PFSK-1 (cell line): Measurements from ENCODE around the gene ZNF530.

ENCODE experiments used
- FOXP2 ChIP-seq: optimal IDR thresholded peaks from 2 replicates; pipeline ENCODE3; 2011; ENCODE audit warnings: borderline replicate concordance, control low read depth, inconsistent platforms; ENCODE audit not compliant: insufficient read depth; ENCODE audit errors: extremely low read length, extremely low read depth
- POLR2AphosphoS5 ChIP-seq: IDR thresholded peaks from 2 replicates; pipeline ENCODE4 v1.6.1; 2012; ENCODE audit warnings: low read depth, mild to moderate bottlenecking, control low read depth, low read length, moderate library complexity
- TAF1 ChIP-seq: IDR thresholded peaks from 2 replicates; pipeline ENCODE4 v1.6.1; 2012; ENCODE audit warnings: low read length, control low read depth, borderline replicate concordance; ENCODE audit not compliant: insufficient read depth

DNA sequence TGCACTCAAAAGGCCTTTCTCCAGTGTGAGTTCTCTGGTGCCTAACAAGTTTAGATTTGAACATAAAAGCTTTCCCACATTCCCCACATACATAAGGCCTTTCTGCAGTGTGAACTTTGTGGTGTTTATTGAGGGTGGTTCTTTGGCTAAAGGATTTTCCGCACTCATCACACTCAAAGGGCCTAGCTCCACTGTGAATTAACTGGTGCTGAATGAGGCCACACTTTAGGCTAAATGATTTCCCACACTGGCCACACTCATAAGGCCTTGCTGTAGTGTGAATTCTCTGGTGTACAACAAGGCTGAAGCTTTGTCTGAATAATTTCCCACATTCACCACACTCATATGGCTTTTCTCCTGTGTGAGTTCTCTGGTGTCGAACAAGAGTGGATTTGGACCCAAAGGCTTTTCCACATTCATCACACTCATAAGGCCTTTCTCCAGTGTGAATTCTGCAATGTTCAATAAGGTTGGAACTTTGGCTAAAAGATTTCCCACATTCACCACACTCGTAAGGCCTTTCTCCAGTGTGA, 27.2 kb upstream of the ZNF530 start:
- TF ChIP-seq TAF1 (no peak), POLR2AphosphoS5 (no peak), FOXP2 (no peak)
